Neural cell (in vitro differentiated cells): ENCODE results near the gene BABAM2. TPM values are rescaled to one million over a fixed set of nuclear protein-coding genes. Genes with fewer than 3 reads are reported as not detected.

ENCODE experiments used
- H2AFZ ChIP-seq: fragments of 200-600, 300-800 bp; sonication (generic), shearing (Covaris generic); 2 replicates; pipeline ENCODE4 v1.6.0; 2014; ENCODE audit warnings: low read depth, mild to moderate bottlenecking, antibody characterized with exemption, low read length, moderate library complexity
- H3F3A ChIP-seq: fragments of 200-600 bp; shearing (Covaris generic); 2 replicates; pipeline ENCODE4 v1.6.1; 2016; ENCODE audit warnings: mild to moderate bottlenecking, moderate library complexity, mixed read lengths, antibody characterized with exemption, low read length; ENCODE audit not compliant: insufficient read depth, poor library complexity, severe bottlenecking
- H3K27ac ChIP-seq: fragments of 200-600, 300-800 bp; sonication (generic), shearing (Covaris generic); 2 replicates; pipeline ENCODE4 v1.5.1; 2014; ENCODE audit warnings: mild to moderate bottlenecking, low read length, moderate library complexity
- H3K27me3 ChIP-seq: fragments of 300-800, 200-600 bp; sonication (generic), shearing (Covaris generic); 2 replicates; pipeline ENCODE4 v1.6.0; 2014; ENCODE audit warnings: mild to moderate bottlenecking, low read depth, low read length, moderate library complexity; ENCODE audit not compliant: insufficient read depth
- H3K36me3 ChIP-seq: fragments of 300-800, 200-600 bp; sonication (generic), shearing (Covaris generic); 2 replicates; pipeline ENCODE4 v1.5.1; 2014; ENCODE audit warnings: mild to moderate bottlenecking, antibody characterized with exemption, low read length, moderate library complexity; ENCODE audit not compliant: insufficient read depth
- H3K4me2 ChIP-seq: fragments of 300-800, 200-600 bp; sonication (generic), shearing (Covaris generic); 2 replicates; pipeline ENCODE4 v1.6.0; 2014; ENCODE audit warnings: mild to moderate bottlenecking, low read length
- H3K4me3 ChIP-seq: fragments of 300-800, 200-600 bp; sonication (generic), shearing (Covaris generic); 2 replicates; pipeline ENCODE4 v1.5.1; 2014; ENCODE audit warnings: mild to moderate bottlenecking, low read length, moderate library complexity
- H3K79me2 ChIP-seq: fragments of 200-600 bp; shearing (Covaris generic); replicated peaks from 2 replicates; pipeline ENCODE4 v1.6.0; 2014; ENCODE audit warnings: mild to moderate bottlenecking, low read length, moderate library complexity; ENCODE audit not compliant: insufficient read depth
- H3K9ac ChIP-seq: fragments of 300-800, 200-600 bp; sonication (generic), shearing (Covaris generic); 2 replicates; pipeline ENCODE4 v1.6.1; 2016; ENCODE audit warnings: mild to moderate bottlenecking, low read length, mixed read lengths
- H3K9me2 ChIP-seq: fragments of 200-600 bp; shearing (Covaris generic); 2 replicates; pipeline ENCODE4 v1.6.1; 2016; ENCODE audit warnings: mild to moderate bottlenecking, low read length, mixed read lengths; ENCODE audit not compliant: insufficient read depth
- H3K9me3 ChIP-seq: fragments of 200-600, 300-800 bp; sonication (generic), shearing (Covaris generic); 2 replicates; pipeline ENCODE4 v1.6.1; 2016; ENCODE audit warnings: mild to moderate bottlenecking, mixed run types, low read length, moderate library complexity, mixed read lengths
- H4K20me1 ChIP-seq: fragments of 200-600 bp; shearing (Covaris generic); 2 replicates; pipeline ENCODE4 v1.6.1; 2016; ENCODE audit warnings: mild to moderate bottlenecking, mixed run types; ENCODE audit not compliant: insufficient read depth
- CTCF ChIP-seq: fragments of 450-650 bp; IDR thresholded peaks from 2 replicates; pipeline ENCODE4 v1.5.1; 2014; ENCODE audit warnings: antibody characterized with exemption, mild to moderate bottlenecking, moderate library complexity; ENCODE audit not compliant: poor library complexity, severe bottlenecking
- EP300 ChIP-seq: fragments of 450-650 bp; conservative IDR thresholded peaks from 2 replicates; pipeline ENCODE4 v1.6.1; 2014; ENCODE audit warnings: antibody characterized with exemption, mild to moderate bottlenecking, moderate library complexity; ENCODE audit not compliant: poor library complexity, severe bottlenecking
- EZH2 ChIP-seq: fragments of 200-600, 300-800 bp; shearing (Covaris generic), sonication (generic); IDR thresholded peaks from 2 replicates; pipeline ENCODE4 v1.6.1; 2014; ENCODE audit warnings: antibody characterized with exemption, low read length, borderline replicate concordance, mild to moderate bottlenecking; ENCODE audit not compliant: insufficient read depth, poor library complexity, severe bottlenecking
- MXI1 ChIP-seq: fragments of 450-650 bp; conservative IDR thresholded peaks from 2 replicates; pipeline ENCODE4 v1.6.1; 2014; ENCODE audit warnings: antibody characterized with exemption, mild to moderate bottlenecking; ENCODE audit not compliant: poor library complexity, severe bottlenecking
- POLR2AphosphoS5 ChIP-seq: IDR thresholded peaks from 2 replicates; pipeline ENCODE4 v1.6.1; 2012
- RAD21 ChIP-seq: fragments of 450-650 bp; conservative IDR thresholded peaks from 2 replicates; pipeline ENCODE4 v1.6.1; 2014; ENCODE audit warnings: antibody characterized with exemption, mild to moderate bottlenecking, moderate library complexity
- REST ChIP-seq: IDR thresholded peaks from 2 replicates; pipeline ENCODE4 v1.6.1; 2012; ENCODE audit warnings: borderline replicate concordance
- SMC3 ChIP-seq: fragments of 450-650 bp; conservative IDR thresholded peaks from 2 replicates; pipeline ENCODE4 v1.6.1; 2014; ENCODE audit warnings: antibody characterized with exemption, mild to moderate bottlenecking, moderate library complexity; ENCODE audit not compliant: poor library complexity
- TAF1 ChIP-seq: IDR thresholded peaks from 2 replicates; pipeline ENCODE4 v1.6.1; 2012; ENCODE audit warnings: low read depth
- polyA minus RNA-seq: library from RNA; depleted of rRNA, polyadenylated mRNA; stranded (reverse); fragments of >200 nt; gene quantifications from 2 replicates; pipeline ENCODE4 v1.2.3, GENCODE V29; 2014
- polyA plus RNA-seq: library from polyadenylated mRNA; depleted of rRNA; stranded (reverse); fragments of >200 nt; gene quantifications from 2 replicates; pipeline ENCODE4 v1.2.3, GENCODE V29; 2014

BABAM2 gene
- polyA plus RNA-seq (15.3 and 15.7 TPM in 2 replicates), polyA minus RNA-seq (22.4 and 25.6 TPM in 2 replicates)

- Histone ChIP-seq H3K9ac (peak within 1 kb of the TSS; percentile 86), H4K20me1 (no peaks in the 10 kb centered on the region), H3F3A (no peaks in the 10 kb centered on the region), H3K79me2 (peaks cover 12% of the 10 kb centered on the region), H3K4me2 (peak within 1 kb of the TSS; percentile 83), H3K4me3 (peak within 1 kb of the TSS; percentile 91), H3K27ac (peak within 1 kb of the TSS; percentile 98), H3K27me3 (no peaks in the 10 kb centered on the region), H3K36me3 (no peaks in the 10 kb centered on the region), H2AFZ (peak within 1 kb of the TSS; percentile 93), H3K9me2 (no peaks in the 10 kb centered on the region), H3K9me3 (no peaks in the 10 kb centered on the region)
- TF ChIP-seq TAF1, result no peak
- peak; percentile 47 for TF ChIP-seq RAD21
- peak; percentile 90 for TF ChIP-seq POLR2AphosphoS5
- no peak for TF ChIP-seq EZH2
- no peak for TF ChIP-seq CTCF
- no peak for TF ChIP-seq REST
- TF ChIP-seq EP300, result peak; percentile 51
- peak; percentile 58 for TF ChIP-seq SMC3
- TF ChIP-seq MXI1, result peak; percentile 80
These were observed at the start of gene BABAM2, which contains the start of gene RBKS for GRCh38 chr2:27890146-27890923. TSS of gene BABAM2 (plus strand) at chr2:27890729. CDS start at chr2:27894557, 3,828 bp downstream. TSS of gene RBKS (minus strand) at chr2:27890387. CDS start at chr2:27890345, 42 bp downstream.

- Histone ChIP-seq H4K20me1 (no peaks in the 10 kb centered on the region), H3K79me2 (no peaks in the 10 kb centered on the region), H3K36me3 (no peaks in the 10 kb centered on the region), H3K9me3 (no peaks in the 10 kb centered on the region), H3K4me3 (no peak overlapping the region), H3K9ac (no peak overlapping the region), H2AFZ (no peak overlapping the region), H3K27me3 (no peaks in the 10 kb centered on the region), H3F3A (no peaks in the 10 kb centered on the region), H3K27ac (no peak overlapping the region), H3K9me2 (no peaks in the 10 kb centered on the region), H3K4me2 (no peak overlapping the region)
- no peak for TF ChIP-seq EZH2
- no peak for TF ChIP-seq MXI1
- no peak for TF ChIP-seq TAF1
- TF ChIP-seq SMC3, result no peak
- no peak for TF ChIP-seq POLR2AphosphoS5
- TF ChIP-seq EP300, result no peak
- no peak for TF ChIP-seq REST
- TF ChIP-seq RAD21, result no peak
- TF ChIP-seq CTCF, result no peak
These were observed 47.6 kb upstream of the BABAM2 start for GRCh38 chr2:27842894-27843293.
